ENCODE measurements around the gene THPO. TPM values are rescaled to one million over a fixed set of nuclear protein-coding genes. Genes with fewer than 3 reads are reported as not detected.

THPO gene
- total RNA-seq, 4 donors from 2014 or later: 0.13 TPM; not detected in 3

- 68 to 76% methylated on average over 3 to 4 of the region's 4 CpGs for WGBS, 2 donors
Observed at GRCh38 chr3:184335291-184335660, 42.7 kb downstream of the THPO start.

GRCh38 chr3:184334470-184335158 is 43.4 kb downstream of the THPO start:
- H3K27me3 ChIP-seq: no peaks in the 10 kb centered on the region
- no peak overlapping the region for H3K4me3 ChIP-seq (replicated peaks in 1 of 3)
- intact Hi-C loops (cut with DNase I): no loop called here
- peaks cover 52 to 56% of the 10 kb centered on the region in 2 donors for H3K36me3 ChIP-seq
- no peaks in the 10 kb centered on the region for H3K9me3 ChIP-seq
- peaks cover 24 to 25% of the 10 kb centered on the region in 2 donors for H3K4me1 ChIP-seq
- H3K27ac ChIP-seq: peak overlapping the region in 2 of 3 donors; percentile 91 to 96
- TF ChIP-seq CTCF (IDR thresholded peaks at IDR 0.05): no peak
- TF ChIP-seq POLR2A (IDR thresholded peaks at IDR 0.05): no peak
- peak in 1 of 2 donors; percentile 8 for DNase-seq
- 87 to 92% methylated on average over 15 of the region's 15 CpGs for whole genome bisulfite sequencing, 2 donors

More at GRCh38 chr3:184335291-184335660, 42.7 kb downstream of the THPO start:
- no peak for TF ChIP-seq CTCF (IDR thresholded peaks at IDR 0.05)
- no peak for TF ChIP-seq POLR2A (IDR thresholded peaks at IDR 0.05)
- H3K9me3 ChIP-seq: no peaks in the 10 kb centered on the region
- intact Hi-C loops (cut with DNase I): no loop called here
- H3K27me3 ChIP-seq: no peaks in the 10 kb centered on the region
- peaks cover 45 to 50% of the 10 kb centered on the region in 2 donors for H3K36me3 ChIP-seq
- H3K4me3 ChIP-seq (replicated peaks in 1 of 3): peak overlapping the region in 1 of 3 donors; percentile 73
- peak in 1 of 2 donors; percentile 19 for DNase-seq
- H3K27ac ChIP-seq: peak overlapping the region; percentile 91 to 96 (median 91)
- H3K4me1 ChIP-seq: peaks cover 24 to 28% of the 10 kb centered on the region in 2 donors

GRCh38 chr3:184333700-184334099 is 44.3 kb downstream of the THPO start:
- Histone ChIP-seq H3K4me3 (replicated peaks in 1 of 3) (no peak overlapping the region), H3K4me1 (peaks cover 19 to 20% of the 10 kb centered on the region in 2 donors), H3K36me3 (peaks cover 61 to 65% of the 10 kb centered on the region in 2 donors), H3K9me3 (no peaks in the 10 kb centered on the region), H3K27ac (no peak overlapping the region), H3K27me3 (no peaks in the 10 kb centered on the region)
- 82 to 87% methylated on average over 3 of the region's 3 CpGs for WGBS, 2 donors
- intact Hi-C loops (cut with DNase I): no loop called here
- no peak for DNase-seq
- TF ChIP-seq POLR2A (IDR thresholded peaks at IDR 0.05) (no peak), CTCF (IDR thresholded peaks at IDR 0.05) (no peak)

- Histone ChIP-seq H3K27me3 (no peaks in the 10 kb centered on the region), H3K36me3 (peaks cover 66 to 70% of the 10 kb centered on the region in 2 donors), H3K9me3 (no peaks in the 10 kb centered on the region), H3K27ac (no peak overlapping the region), H3K4me1 (peaks cover 19% of the 10 kb centered on the region in 2 donors), H3K4me3 (replicated peaks in 1 of 3) (no peak overlapping the region)
- DNase-seq: no peak
- 86 to 89% methylated on average over 6 of the region's 6 CpGs for WGBS, 2 donors
- intact Hi-C loops (cut with DNase I): no loop called here
- no peak for TF ChIP-seq POLR2A (IDR thresholded peaks at IDR 0.05)
- TF ChIP-seq CTCF (IDR thresholded peaks at IDR 0.05): no peak
Observed at GRCh38 chr3:184333190-184333589, 44.8 kb downstream of the THPO start.

GRCh38 chr3:184332370-184333090 is 45.5 kb downstream of the THPO start:
- 87 to 89% methylated on average over 10 of the region's 10 CpGs for WGBS, 2 donors
- TF ChIP-seq CTCF (IDR thresholded peaks at IDR 0.05): no peak
- no peak for TF ChIP-seq POLR2A (IDR thresholded peaks at IDR 0.05)
- Histone ChIP-seq H3K36me3 (peaks cover 73 to 77% of the 10 kb centered on the region in 2 donors), H3K4me3 (replicated peaks in 1 of 3) (no peak overlapping the region), H3K9me3 (no peaks in the 10 kb centered on the region), H3K27ac (peak overlapping the region in 1 of 3 donors; percentile 35), H3K4me1 (peaks cover 13% of the 10 kb centered on the region in 2 donors), H3K27me3 (no peaks in the 10 kb centered on the region)
- intact Hi-C loops (cut with DNase I): no loop called here
- DNase-seq: no peak

All from thyroid gland (tissue), 4 donors.